Measurements from ENCODE around the gene ZCCHC7. TPM values are rescaled to one million over a fixed set of nuclear protein-coding genes. Genes with fewer than 3 reads are reported as not detected.

Gene ZCCHC7
- total and polyA plus RNA-seq, 2 donors (not counting 3 experiments of a cell fraction or from before 2014, with no cell fraction given): 7.4 to 14.8 TPM

- no peaks in the 10 kb centered on the region for H4K20me1 ChIP-seq (replicated peaks; ENCODE audit: control insufficient read depth, extremely low read depth, insufficient read depth, low read length)
- DNase-seq (ENCODE audit: low read depth, low spot score) (peak; percentile 43), FAIRE-seq (no peak)
- H3K4me3 ChIP-seq (replicated peaks in 1 of 3; ENCODE audit: insufficient read depth in 1 of 3, low read depth in 1 of 3, low read length in 3 of 3): no peak overlapping the region
- POLR2A ChIA-PET: no interaction called here
- CTCF ChIA-PET: interaction anchor here (1.2 kb wide), 1 partner anchor 68 kb away, joined by 3 read pairs; no protein-coding TSS in a partner anchor
- no peaks in the 10 kb centered on the region for H3K27me3 ChIP-seq (ENCODE audit: control insufficient read depth in 2 of 2, insufficient read depth in 2 of 2, low read length in 2 of 2)
- H3K9me1 ChIP-seq (replicated peaks; ENCODE audit: control insufficient read depth, extremely low read depth, insufficient read depth, low read length): no peaks in the 10 kb centered on the region
- H3K79me2 ChIP-seq (ENCODE audit: control insufficient read depth, insufficient read depth, low read length): no peaks in the 10 kb centered on the region
- H3K27ac ChIP-seq (ENCODE audit: insufficient read depth, low read depth, low read length): no peak overlapping the region
- no peaks in the 10 kb centered on the region for H3K9me3 ChIP-seq (replicated peaks; ENCODE audit: control insufficient read depth, insufficient read depth, low read length)
- no peaks in the 10 kb centered on the region for H3K36me3 ChIP-seq (ENCODE audit: control insufficient read depth in 2 of 2, extremely low read depth in 1 of 2, insufficient read depth in 2 of 2, low read length in 2 of 2)
- H3K4me1 ChIP-seq (ENCODE audit: control insufficient read depth, extremely low read depth, insufficient read depth, low read length): peaks cover 26% of the 10 kb centered on the region
- H3K4me2 ChIP-seq (ENCODE audit: insufficient read depth, low read length): no peak overlapping the region
- BruUV-seq (replicated peaks): no TSS peak
- TF ChIP-seq MYC (IDR thresholded peaks at IDR 0.05; ENCODE audit: low read depth, low read length) (no peak), GATA2 (IDR thresholded peaks at IDR 0.05; ENCODE audit: insufficient read depth, insufficient read length, low read depth, low read length) (no peak), CTCF (IDR thresholded peaks at IDR 0.05; ENCODE audit: extremely low read depth in 1 of 2, insufficient read depth in 1 of 2, low read depth in 1 of 2, low read length in 2 of 2) (no peak), POLR2A (IDR thresholded peaks at IDR 0.05; ENCODE audit: low read depth, low read length) (no peak), MAX (IDR thresholded peaks at IDR 0.05; ENCODE audit: insufficient read depth, insufficient read length) (no peak), FOS (IDR thresholded peaks at IDR 0.05; ENCODE audit: borderline replicate concordance, insufficient read depth, low read length) (no peak), POLR2AphosphoS5 (IDR thresholded peaks at IDR 0.05; ENCODE audit: insufficient read depth, low read depth, low read length) (no peak), JUN (IDR thresholded peaks at IDR 0.05; ENCODE audit: borderline replicate concordance, insufficient read depth, insufficient read length, low read depth) (no peak), EZH2 (IDR thresholded peaks at IDR 0.05; ENCODE audit: borderline replicate concordance, low read depth, low read length, severe bottlenecking) (no peak)
- dilution Hi-C loops (cut with MboI; ENCODE audit: extremely low pct_ligation_motif_present, low sequenced_read_pairs): no loop called here
- no peak overlapping the region for H2AFZ ChIP-seq (ENCODE audit: low read depth, low read length)
- H3K9ac ChIP-seq (replicated peaks; ENCODE audit: extremely low read depth, insufficient read depth, low read length): no peak overlapping the region
- intact Hi-C loops (cut with micrococcal nuclease): no loop called here
Measured at GRCh38 chr9:37293664-37294524, 173.5 kb downstream of the ZCCHC7 start.
